ENCODE results near the gene CNBP. TPM values are rescaled to one million over a fixed set of nuclear protein-coding genes. Genes with fewer than 3 reads are reported as not detected.

Gene CNBP
- total and polyA plus RNA-seq, 2 of the 4 experiments (the other 2 are of a cell fraction): 217 to 223 TPM

DNA sequence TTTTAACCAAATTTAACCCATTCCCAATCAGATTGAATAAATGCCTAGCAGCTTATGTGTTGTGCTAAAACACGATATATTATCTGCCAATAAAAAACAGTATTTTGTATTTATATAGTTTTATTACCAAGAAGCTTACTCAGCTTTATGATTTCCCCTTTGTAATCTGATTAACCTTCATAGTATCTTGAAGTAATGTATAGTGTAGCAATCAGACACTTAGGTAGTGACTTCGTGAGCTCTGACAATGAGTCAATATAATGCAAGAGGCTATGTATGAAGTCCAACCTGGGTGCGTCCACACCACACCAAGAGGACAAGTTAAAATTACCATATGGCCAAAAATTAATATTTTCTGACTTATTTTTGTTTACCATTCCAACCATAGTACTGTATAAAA, 2.1 kb upstream of the CNBP start:
- no peak overlapping the region for H3K27ac ChIP-seq (ENCODE audit: insufficient read depth, low read length)
- H2BK15ac ChIP-seq (ENCODE audit: low read depth, low read length): no peak overlapping the region
- ChIA-PET POLR2A (ENCODE audit: unreplicated experiment) (no interaction called here), CTCF (interaction anchor here (1.0 kb wide), 1 partner anchor 86 kb away, joined by 4 read pairs; no protein-coding TSS in a partner anchor)
- H3K4me2 ChIP-seq (ENCODE audit: low read depth, low read length): no peak overlapping the region
- H3K9me1 ChIP-seq (ENCODE audit: insufficient read depth, low read length): no peaks in the 10 kb centered on the region
- H4K5ac ChIP-seq (ENCODE audit: low read depth, low read length): no peak overlapping the region
- H2BK120ac ChIP-seq (ENCODE audit: low read depth, low read length): no peak overlapping the region
- H3K36me3 ChIP-seq (ENCODE audit: control insufficient read depth, insufficient read depth, low read length): no peaks in the 10 kb centered on the region
- no peak overlapping the region for H3K14ac ChIP-seq (replicated peaks; ENCODE audit: low read depth, low read length)
- intact Hi-C loops (cut with micrococcal nuclease) (no loop called here), in situ Hi-C loops (cut with MboI; ENCODE audit: low sequenced_read_pairs) (no loop called here), dilution Hi-C loops (cut with HindIII; ENCODE audit: low sequenced_read_pairs, unreplicated experiment) (no loop called here)
- no peak overlapping the region for H3K18ac ChIP-seq (ENCODE audit: low read depth, low read length)
- H2BK5ac ChIP-seq (ENCODE audit: low read depth, low read length, poor library complexity, severe bottlenecking): no peak overlapping the region
- no peak for TF ChIP-seq NFE2L2 (IDR thresholded peaks at IDR 0.05; ENCODE audit: low read depth, low read length)
- no peak for TF ChIP-seq RFX5 (IDR thresholded peaks at IDR 0.05; ENCODE audit: low read depth, low read length)
- TF ChIP-seq, protein P1, sequence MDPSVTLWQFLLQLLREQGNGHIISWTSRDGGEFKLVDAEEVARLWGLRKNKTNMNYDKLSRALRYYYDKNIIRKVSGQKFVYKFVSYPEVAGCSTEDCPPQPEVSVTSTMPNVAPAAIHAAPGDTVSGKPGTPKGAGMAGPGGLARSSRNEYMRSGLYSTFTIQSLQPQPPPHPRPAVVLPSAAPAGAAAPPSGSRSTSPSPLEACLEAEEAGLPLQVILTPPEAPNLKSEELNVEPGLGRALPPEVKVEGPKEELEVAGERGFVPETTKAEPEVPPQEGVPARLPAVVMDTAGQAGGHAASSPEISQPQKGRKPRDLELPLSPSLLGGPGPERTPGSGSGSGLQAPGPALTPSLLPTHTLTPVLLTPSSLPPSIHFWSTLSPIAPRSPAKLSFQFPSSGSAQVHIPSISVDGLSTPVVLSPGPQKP (IDR thresholded peaks at IDR 0.05; ENCODE audit: borderline replicate concordance, low read depth, low read length): no peak
- no peak for TF ChIP-seq SMC3 (IDR thresholded peaks at IDR 0.05; ENCODE audit: low read depth, low read length)
- TF ChIP-seq BHLHE40 (IDR thresholded peaks at IDR 0.05; ENCODE audit: low read depth, low read length): no peak
- TF ChIP-seq MXI1 (IDR thresholded peaks at IDR 0.05; ENCODE audit: borderline replicate concordance, low read depth, low read length): no peak
- no peak for TF ChIP-seq RAD21 (IDR thresholded peaks at IDR 0.05; ENCODE audit: low read length)
- TF ChIP-seq, protein P2, sequence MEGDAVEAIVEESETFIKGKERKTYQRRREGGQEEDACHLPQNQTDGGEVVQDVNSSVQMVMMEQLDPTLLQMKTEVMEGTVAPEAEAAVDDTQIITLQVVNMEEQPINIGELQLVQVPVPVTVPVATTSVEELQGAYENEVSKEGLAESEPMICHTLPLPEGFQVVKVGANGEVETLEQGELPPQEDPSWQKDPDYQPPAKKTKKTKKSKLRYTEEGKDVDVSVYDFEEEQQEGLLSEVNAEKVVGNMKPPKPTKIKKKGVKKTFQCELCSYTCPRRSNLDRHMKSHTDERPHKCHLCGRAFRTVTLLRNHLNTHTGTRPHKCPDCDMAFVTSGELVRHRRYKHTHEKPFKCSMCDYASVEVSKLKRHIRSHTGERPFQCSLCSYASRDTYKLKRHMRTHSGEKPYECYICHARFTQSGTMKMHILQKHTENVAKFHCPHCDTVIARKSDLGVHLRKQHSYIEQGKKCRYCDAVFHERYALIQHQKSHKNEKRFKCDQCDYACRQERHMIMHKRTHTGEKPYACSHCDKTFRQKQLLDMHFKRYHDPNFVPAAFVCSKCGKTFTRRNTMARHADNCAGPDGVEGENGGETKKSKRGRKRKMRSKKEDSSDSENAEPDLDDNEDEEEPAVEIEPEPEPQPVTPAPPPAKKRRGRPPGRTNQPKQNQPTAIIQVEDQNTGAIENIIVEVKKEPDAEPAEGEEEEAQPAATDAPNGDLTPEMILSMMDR (conservative IDR thresholded peaks at IDR 0.05; ENCODE audit: low read depth, low read length): no peak
- TF ChIP-seq CEBPB (IDR thresholded peaks at IDR 0.05; ENCODE audit: low read depth, low read length): no peak
- H2AK9ac ChIP-seq (replicated peaks; ENCODE audit: low read depth, low read length, poor library complexity): no peak overlapping the region
- no peak overlapping the region for H2AK5ac ChIP-seq (ENCODE audit: low read depth, low read length)
- peaks cover 8 to 15% of the 10 kb centered on the region in 2 experiments for H3K79me1 ChIP-seq (ENCODE audit: low read depth in 1 of 2, low read length in 2 of 2)
- H3K56ac ChIP-seq (ENCODE audit: extremely low read depth, insufficient read depth, low read length): no peak overlapping the region
- no peak overlapping the region for H3K4ac ChIP-seq (ENCODE audit: low read depth, low read length)
- no CpG with 5 or more reads among the region's 3 CpGs for WGBS, 2 experiments (ENCODE audit: extremely low coverage in 2 of 2, insufficient read length in 1 of 2)
- no peaks in the 10 kb centered on the region for H3K4me1 ChIP-seq (ENCODE audit: control insufficient read depth, insufficient read depth, low read length)
- no peak overlapping the region for H2BK20ac ChIP-seq (ENCODE audit: low read depth, low read length)
- no peaks in the 10 kb centered on the region for H3K9me3 ChIP-seq (ENCODE audit: control insufficient read depth, insufficient read depth, low read length)
- peaks cover 23% of the 10 kb centered on the region for H4K20me1 ChIP-seq (ENCODE audit: insufficient read depth, low read length)
- ATAC-seq (ENCODE audit: low read depth): no peak
- no peaks in the 10 kb centered on the region for H3K27me3 ChIP-seq (ENCODE audit: control insufficient read depth, insufficient read depth, low read length)
- no peak overlapping the region for H3K23ac ChIP-seq (ENCODE audit: low read depth, low read length)
- BruUV-seq (replicated peaks): no TSS peak
- no peak overlapping the region for H4K91ac ChIP-seq (ENCODE audit: insufficient read depth, low read depth, low read length)
- no peak overlapping the region for H2AFZ ChIP-seq (replicated peaks; ENCODE audit: low read length, poor library complexity)
- DNase-seq: no peak
- no peak overlapping the region for H4K8ac ChIP-seq (ENCODE audit: low read depth in 2 of 2, low read length in 2 of 2)
- H3K4me3 ChIP-seq (ENCODE audit: insufficient read depth, low read depth, low read length): no peak overlapping the region
- H3K9ac ChIP-seq (ENCODE audit: low read depth, low read length): no peak overlapping the region
